Epithelial cell of proximal tubule (primary cell): ENCODE results near the gene JMJD1C. TPM values are rescaled to one million over a fixed set of nuclear protein-coding genes. Genes with fewer than 3 reads are reported as not detected.

Experiments used
- DNase-seq: peaks from one replicate; pipeline ENCODE4 v3.0.0-alpha.2; 2011; ENCODE audit warnings: low read depth
- H3K4me3 ChIP-seq: 2 replicates; pipeline ENCODE4 v1.5.1; 2011; ENCODE audit warnings: low read depth, mild to moderate bottlenecking, low read length
- CTCF ChIP-seq: conservative IDR thresholded peaks from 2 replicates; pipeline ENCODE4 v1.5.1; 2012; ENCODE audit warnings: low read depth, mild to moderate bottlenecking, low read length
- total RNA-seq: library from RNA; depleted of rRNA; stranded (reverse); fragments of >200 nt; gene quantifications from 2 replicates; pipeline ENCODE4 v1.2.3, GENCODE V29; 2015

The JMJD1C gene
- total RNA-seq, 1 donor from 2014 or later = 56.6 TPM

DNA sequence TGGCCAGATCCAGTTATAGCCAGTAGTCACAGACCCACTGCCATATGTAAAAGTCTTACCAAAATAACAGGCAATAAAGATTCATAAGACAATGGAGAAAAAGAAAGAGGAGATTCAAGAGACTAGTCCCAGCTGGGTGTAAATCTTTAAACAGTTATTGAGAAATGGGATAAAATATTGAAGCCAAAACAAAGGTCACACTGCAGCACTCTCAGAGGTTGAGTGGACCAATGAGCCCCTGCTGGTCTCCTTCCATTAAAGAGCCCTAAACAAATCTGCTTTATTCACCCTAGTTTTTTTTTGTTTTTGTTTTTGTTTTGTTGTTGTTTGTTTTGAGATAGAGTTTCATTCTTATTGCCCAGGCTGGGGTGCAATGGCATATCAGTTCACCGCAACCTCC lies 98.8 kb downstream of the JMJD1C start:
- DNase-seq = no peak
- no peak for TF ChIP-seq CTCF
- H3K4me3 ChIP-seq = no peak overlapping the region

GRCh38 chr10:63365976-63366765 lies 99.6 kb downstream of the JMJD1C start:
- no peak overlapping the region for H3K4me3 ChIP-seq
- TF ChIP-seq CTCF = no peak
- peak; percentile 72 for DNase-seq

- TF ChIP-seq CTCF = no peak
- H3K4me3 ChIP-seq = no peak overlapping the region
- no peak for DNase-seq
Measured at GRCh38 chr10:63364918-63365317, 100.9 kb downstream of the JMJD1C start.

DNA sequence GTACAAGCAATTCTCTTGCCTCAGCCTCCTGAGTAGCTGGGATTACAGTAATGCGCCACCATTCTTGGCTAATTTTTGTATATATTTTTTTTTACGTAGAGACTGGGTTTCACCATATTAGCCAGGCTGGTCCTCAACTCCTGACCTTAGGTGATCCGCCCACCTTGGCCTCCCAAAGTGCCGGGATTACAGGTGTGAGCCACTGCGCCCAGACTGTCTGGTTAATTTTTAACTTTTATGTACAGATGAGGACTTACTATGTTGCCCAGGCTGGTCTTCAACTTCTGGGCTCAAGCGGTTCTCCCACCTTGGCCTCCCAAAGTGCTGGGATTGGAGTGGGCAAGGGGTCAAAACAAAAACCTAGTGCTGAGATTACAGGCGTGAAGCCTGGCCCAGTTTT lies 101.8 kb downstream of the JMJD1C start:
- no peak for TF ChIP-seq CTCF

GRCh38 chr10:63355682-63356081 lies 110.1 kb downstream of the JMJD1C start:
- no peak for TF ChIP-seq CTCF
- no peak for DNase-seq
- no peak overlapping the region for H3K4me3 ChIP-seq

More for the DNA sequence above, 101.8 kb downstream of the JMJD1C start:
- DNase-seq = no peak
- H3K4me3 ChIP-seq = no peak overlapping the region

GRCh38 chr10:63352976-63353375 lies 112.8 kb downstream of the JMJD1C start:
- H3K4me3 ChIP-seq = no peak overlapping the region
- DNase-seq = no peak
- TF ChIP-seq CTCF = no peak

- no peak overlapping the region for H3K4me3 ChIP-seq
- TF ChIP-seq CTCF = no peak
- no peak for DNase-seq
Measured at GRCh38 chr10:63348245-63348850, 117.4 kb downstream of the JMJD1C start.
